Measurements from ENCODE around the gene NOP14. TPM values are rescaled to one million over a fixed set of nuclear protein-coding genes. Genes with fewer than 3 reads are reported as not detected.

NOP14 gene
- total RNA-seq, 4 donors from 2014 or later = 21.2 to 33.1 (median 23.0) TPM

- DNase-seq (ENCODE audit: low spot score in 2 of 2) = peak; percentile 11 to 71
- TF ChIP-seq POLR2A (IDR thresholded peaks at IDR 0.05) = no peak
- TF ChIP-seq CTCF (IDR thresholded peaks at IDR 0.05) = no peak
- no peak overlapping the region for H3K4me3 ChIP-seq (ENCODE audit: low read depth, poor library complexity, severe bottlenecking)
- intact Hi-C loops (cut with DNase I; ENCODE audit: low total_unique reads) = loop anchor here (10.0 kb wide), 1 partner anchor 180 kb away; no protein-coding TSS in a partner anchor
- 87 to 88% methylated on average over 30 of the region's 30 CpGs for WGBS, 2 donors
Measured at GRCh38 chr4:2944586-2945526, 18.4 kb downstream of the NOP14 start.

- DNase-seq (ENCODE audit: low spot score in 2 of 2) = peak in 1 of 2 donors; percentile 60
- 86 to 92% methylated on average over 11 of the region's 11 CpGs for WGBS, 2 donors
- intact Hi-C loops (cut with DNase I; ENCODE audit: low total_unique reads) = loop anchor here (10.0 kb wide), 1 partner anchor 179 kb away; no protein-coding TSS in a partner anchor
- TF ChIP-seq POLR2A (IDR thresholded peaks at IDR 0.05) (no peak), CTCF (IDR thresholded peaks at IDR 0.05) (no peak)
- H3K4me3 ChIP-seq (ENCODE audit: low read depth, poor library complexity, severe bottlenecking) = no peak overlapping the region
Measured at GRCh38 chr4:2944091-2944482, 19.1 kb downstream of the NOP14 start.

GRCh38 chr4:2943364-2944090 is 19.7 kb downstream of the NOP14 start:
- H3K4me3 ChIP-seq (ENCODE audit: low read depth, poor library complexity, severe bottlenecking) = no peak overlapping the region
- DNase-seq (ENCODE audit: low spot score in 2 of 2) = peak in 1 of 2 donors; percentile 83
- TF ChIP-seq POLR2A (IDR thresholded peaks at IDR 0.05) (no peak), CTCF (IDR thresholded peaks at IDR 0.05) (no peak)
- 94% methylated on average over 20 of the region's 20 CpGs for WGBS, 2 donors
- intact Hi-C loops (cut with DNase I; ENCODE audit: low total_unique reads) = loop anchor here (10.0 kb wide), 1 partner anchor 179 kb away; no protein-coding TSS in a partner anchor

- 64 to 65% methylated on average over 31 of the region's 31 CpGs for WGBS, 2 donors
- peak; percentile 16 to 88 for DNase-seq (ENCODE audit: low spot score in 2 of 2)
- H3K4me3 ChIP-seq (ENCODE audit: low read depth, poor library complexity, severe bottlenecking) = no peak overlapping the region
- intact Hi-C loops (cut with DNase I; ENCODE audit: low total_unique reads) = loop anchor here (10.0 kb wide), 1 partner anchor 178 kb away; no protein-coding TSS in a partner anchor
- TF ChIP-seq CTCF (IDR thresholded peaks at IDR 0.05) (no peak), POLR2A (IDR thresholded peaks at IDR 0.05) (no peak)
Measured at GRCh38 chr4:2942532-2943363, 20.5 kb downstream of the NOP14 start.

GRCh38 chr4:2942037-2942531 is 21.1 kb downstream of the NOP14 start:
- H3K4me3 ChIP-seq (ENCODE audit: low read depth, poor library complexity, severe bottlenecking) = no peak overlapping the region
- DNase-seq (ENCODE audit: low spot score in 2 of 2) = peak; percentile 13 to 59
- 83 to 93% methylated on average over 21 of the region's 21 CpGs for WGBS, 2 donors
- intact Hi-C loops (cut with DNase I; ENCODE audit: low total_unique reads) = loop anchor here (10.0 kb wide), 1 partner anchor 177 kb away; no protein-coding TSS in a partner anchor
- TF ChIP-seq POLR2A (IDR thresholded peaks at IDR 0.05) = no peak
- TF ChIP-seq CTCF (IDR thresholded peaks at IDR 0.05) = no peak

All from lower leg skin (tissue), 4 donors.